Activated T-helper 9 cell treated with anti-CD3 and anti-CD28 coated beads, Interleukin-2, amount 50 U/mL, for 16 hours (primary cell): ENCODE measurements around the gene RAB27A.
"Not testable (repeated sequence)": the region's sequence is repeated elsewhere in the genome, so short reads cannot be mapped to it uniquely, and the experiment has no call there.

Experiments used
- DNase-seq: peaks from one replicate; pipeline ENCODE4 v3.0.0-alpha.2; 2020; ENCODE audit warnings: low read depth

The RAB27A gene

DNA sequence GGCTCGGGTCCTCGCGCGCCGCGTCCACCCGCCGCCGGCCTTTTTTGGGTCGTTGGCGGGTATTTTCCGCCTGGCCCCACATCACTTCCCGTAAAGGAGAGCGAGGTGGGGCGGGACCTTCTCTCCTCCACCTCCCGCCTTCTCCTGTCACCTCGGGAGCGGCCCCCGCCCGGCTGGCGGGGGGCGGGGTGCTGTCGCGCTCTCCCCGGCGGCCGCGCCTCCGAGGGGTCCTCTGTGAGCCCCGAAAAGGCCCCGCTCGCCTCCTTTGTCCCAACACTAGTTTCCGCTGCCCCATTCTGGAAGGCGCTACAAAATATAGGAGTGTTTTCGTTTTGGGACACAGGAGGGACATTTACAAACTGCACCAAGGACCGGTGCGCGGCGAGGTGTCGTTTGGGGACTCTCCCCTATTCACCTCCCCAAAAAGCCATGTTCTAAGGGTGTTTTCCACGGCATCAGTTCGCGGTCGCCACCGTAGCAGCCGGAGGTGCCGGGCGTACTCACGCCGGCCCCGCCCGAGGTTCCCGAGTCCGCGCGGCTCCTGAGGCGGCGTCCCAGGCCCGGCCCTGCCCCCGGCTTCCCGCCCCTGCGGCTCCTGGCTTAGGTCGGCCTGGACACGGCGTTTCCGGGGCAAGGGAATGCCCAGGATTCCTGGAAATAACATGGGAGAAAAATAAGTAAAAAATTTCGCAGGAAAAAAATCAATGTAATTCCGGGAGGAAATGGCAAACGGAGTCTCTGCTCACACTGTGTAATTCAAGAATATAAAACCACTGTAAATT lies at the start of gene RAB27A:
Gene RAB27A (minus strand): TSS at position 68 of the 782 bp plus-strand sequence. CDS start 54,879 bp downstream, outside the sequence.
- peak; percentile 75 for DNase-seq

DNA sequence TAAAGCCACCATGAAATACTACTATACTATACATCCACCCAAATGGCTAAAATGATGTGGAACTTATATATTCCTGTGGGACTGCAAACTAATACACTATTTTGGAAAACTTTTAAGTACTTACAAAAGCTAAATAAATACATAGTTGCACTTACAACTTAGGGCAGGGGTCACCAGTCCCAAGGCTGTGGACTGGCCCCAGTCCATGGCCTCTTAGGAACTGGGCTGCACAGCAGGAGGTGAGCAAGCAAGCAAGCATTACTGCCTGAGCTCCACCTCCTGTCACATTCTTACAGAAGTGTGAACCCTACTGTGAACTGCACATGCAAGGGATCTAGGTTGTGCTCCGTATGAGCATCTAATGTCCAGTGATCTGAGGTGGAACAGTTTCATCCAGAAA lies 47.5 kb upstream of the RAB27A start:
- no peak for DNase-seq

DNA sequence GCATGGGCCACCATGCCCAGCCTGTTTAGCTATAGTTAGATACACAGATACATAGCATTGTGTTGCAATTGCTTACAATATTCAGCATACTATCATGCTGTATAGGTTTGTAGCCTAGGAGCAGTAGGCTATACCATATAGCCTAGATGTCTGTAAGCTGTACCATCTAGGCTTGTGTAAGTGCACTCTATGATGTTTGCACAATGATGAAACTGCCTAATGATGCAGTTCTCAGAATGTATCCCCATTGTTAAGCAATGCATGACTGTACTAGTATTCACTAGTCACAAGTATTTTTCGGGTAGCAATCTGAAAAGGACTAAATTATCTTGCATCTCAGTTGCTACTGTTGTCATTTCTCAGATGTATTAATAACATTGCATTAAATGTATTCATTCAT lies 45.4 kb upstream of the RAB27A start:
- no peak for DNase-seq

DNA sequence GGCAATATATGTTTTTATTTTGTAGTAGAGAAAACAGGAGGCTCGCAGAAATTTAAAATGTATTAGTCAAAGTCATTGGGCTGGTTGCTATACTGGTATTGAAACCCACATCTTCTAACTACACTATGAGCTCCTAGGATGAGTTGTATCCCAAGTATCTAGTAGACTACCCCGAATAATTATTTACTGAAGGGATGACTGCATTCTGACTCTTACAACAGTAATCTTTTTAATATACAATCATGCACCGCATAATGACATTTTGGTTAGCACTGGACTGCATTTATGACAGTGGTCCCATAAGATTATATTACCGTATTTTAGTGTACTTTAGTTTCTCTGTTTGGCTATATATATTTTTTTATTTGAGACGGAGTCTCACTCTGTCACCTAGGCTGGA lies 44.8 kb upstream of the RAB27A start:
- DNase-seq, result no peak

DNA sequence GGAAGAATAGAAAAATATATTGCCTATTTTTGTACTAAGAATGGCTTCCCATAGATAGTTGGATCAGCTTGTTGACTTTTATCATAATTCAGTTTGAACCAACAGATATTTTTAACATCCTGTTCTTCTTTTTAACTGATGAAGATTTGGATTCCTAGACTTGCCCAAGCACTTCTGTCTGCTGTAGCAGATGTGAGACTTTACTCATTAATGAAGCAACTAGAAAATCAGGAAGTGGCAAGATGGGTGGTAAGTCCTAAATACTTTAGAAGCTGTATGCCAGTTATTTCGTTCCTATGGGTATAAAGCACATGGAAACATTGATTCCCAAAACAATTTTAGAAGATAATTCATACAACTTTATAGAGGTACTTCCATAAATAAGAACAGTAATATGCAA lies 37.8 kb upstream of the RAB27A start:
- DNase-seq, result no peak

DNA sequence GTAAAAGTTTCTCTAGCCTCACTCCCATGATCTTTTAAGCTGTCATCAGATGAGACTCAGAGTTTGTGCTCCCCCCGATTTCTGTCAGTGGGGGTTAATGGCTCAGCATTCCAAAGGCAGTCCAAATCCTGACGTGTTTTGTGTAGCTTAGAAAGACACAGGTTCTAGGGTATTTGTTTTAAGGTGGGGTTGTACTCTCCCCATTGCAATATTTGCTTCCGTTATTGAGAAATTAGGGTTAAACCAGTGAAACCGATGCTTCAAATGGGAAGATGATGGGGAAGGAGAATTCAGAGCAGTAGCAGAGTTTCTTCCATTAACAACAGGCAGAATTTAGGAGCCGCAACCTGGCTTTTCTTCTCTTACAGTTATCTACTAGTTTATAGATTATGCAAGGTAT lies 32.9 kb upstream of the RAB27A start:
- DNase-seq, result no peak

DNA sequence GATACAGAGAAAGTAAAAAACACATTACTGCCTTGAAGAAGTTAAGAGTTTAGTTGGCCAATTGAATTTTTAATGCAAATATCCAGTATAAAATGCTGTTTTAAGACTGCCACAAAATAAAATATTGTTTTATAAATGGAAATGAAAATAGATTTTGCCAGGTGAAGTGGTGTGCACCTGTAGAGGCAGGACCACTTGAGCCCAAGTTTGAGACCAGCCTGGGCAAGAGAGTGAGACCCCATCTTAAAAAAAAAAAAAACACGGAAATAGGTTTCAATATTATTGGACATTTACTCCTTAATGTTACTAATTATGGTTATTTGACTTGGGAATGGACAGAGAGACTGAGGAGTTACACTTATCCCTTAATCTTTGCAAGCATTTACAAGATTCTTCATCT lies 31.4 kb upstream of the RAB27A start:
- no peak for DNase-seq

DNA sequence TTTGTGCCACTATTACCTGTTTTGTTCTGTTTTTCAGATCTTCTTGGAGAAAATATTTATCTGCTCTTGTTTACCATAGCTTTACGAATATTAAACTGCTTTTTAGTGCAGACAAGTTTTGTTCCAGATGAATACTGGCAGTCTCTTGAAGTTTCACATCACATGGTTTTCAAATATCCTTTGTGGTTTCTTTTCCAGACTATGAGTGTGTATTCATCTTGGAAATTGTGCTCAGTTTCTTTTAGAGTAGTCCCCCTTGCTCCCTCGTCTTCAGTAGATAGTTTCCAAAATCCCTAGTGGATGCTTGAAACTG lies 30.6 kb upstream of the RAB27A start:
- no peak for DNase-seq

DNA sequence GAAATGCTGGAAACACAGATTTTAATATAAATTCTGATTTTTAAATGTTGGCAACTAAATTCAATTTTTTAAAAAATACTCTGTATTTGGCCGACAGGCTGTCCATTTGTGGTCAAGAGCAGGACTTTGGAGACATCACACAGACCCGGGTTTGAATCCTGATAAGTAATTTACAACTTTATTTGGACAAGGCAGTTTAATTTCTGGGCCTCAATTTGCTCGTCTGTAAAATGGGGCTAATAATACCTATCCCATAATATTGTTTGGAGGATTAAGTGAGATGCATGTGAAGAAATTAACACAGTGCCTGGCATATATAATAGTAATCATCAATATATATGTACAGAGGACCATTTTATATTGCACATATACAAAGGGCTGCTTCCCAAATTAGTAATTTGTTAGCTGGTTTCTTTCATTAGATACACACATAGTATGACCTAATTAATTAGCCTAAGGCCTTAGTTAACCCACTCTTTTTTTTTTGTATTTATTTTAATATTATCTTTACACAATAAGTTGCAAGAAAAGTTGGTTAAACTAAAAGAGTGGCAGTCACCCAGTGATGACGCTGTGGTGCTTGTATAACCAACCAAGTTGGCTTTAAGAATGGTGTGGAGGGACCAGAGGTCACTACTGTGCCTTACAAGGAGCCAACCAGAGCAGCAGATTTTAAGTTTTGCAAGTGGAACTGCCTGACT lies 30.1 kb upstream of the RAB27A start:
- DNase-seq, result no peak

DNA sequence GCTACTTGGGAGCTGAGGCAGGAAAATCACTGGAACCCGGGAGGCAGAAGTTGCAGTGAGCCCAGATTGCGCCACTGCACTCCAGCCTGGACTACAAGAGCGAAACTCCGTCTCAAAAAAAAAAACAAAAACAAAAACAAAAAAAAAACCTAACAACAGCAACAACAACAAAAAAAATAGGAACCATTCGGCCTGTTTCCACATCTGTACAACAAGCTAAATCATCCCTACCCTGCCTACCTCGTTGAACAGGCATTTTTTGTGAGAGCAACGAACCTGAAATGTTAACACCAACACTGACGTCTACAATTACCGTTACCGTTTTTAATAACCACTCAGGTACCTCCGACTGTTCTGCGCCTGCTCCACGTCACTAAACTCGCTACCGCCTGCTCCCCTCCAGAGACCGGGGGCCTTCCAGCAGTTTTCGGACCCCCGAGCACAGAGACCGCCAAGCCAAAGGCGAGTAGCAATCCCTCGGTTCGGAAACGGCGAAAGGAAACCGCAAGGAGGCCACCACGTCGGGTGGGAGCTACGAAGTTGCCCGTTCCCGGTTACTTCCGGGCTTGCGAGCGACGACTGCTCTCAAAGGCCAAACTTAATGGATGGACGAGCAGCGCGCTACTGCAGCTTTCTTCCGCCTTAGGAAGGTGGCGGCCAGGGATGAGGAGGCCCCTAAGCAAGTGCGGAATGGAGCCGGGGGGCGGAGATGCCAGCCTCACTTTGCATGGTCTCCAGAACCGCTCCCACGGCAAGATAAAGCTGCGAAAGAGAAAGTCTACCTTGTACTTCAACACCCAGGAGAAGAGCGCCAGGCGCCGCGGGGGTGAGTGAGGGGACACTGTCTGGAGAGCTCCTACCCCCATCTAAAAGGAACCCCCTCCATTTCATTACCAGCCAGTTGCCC lies 29.2 kb upstream of the RAB27A start, which contains the start of the genes PIGB and PIGBOS1:
Gene PIGB (plus strand): TSS at position 635 of the 907 bp plus-strand sequence. CDS start 29 bp downstream, at position 664.
Gene PIGBOS1 (minus strand): TSS at position 536 of the 907 bp plus-strand sequence. CDS start 1,331 bp downstream, outside the sequence.
- peak; percentile 63 for DNase-seq

DNA sequence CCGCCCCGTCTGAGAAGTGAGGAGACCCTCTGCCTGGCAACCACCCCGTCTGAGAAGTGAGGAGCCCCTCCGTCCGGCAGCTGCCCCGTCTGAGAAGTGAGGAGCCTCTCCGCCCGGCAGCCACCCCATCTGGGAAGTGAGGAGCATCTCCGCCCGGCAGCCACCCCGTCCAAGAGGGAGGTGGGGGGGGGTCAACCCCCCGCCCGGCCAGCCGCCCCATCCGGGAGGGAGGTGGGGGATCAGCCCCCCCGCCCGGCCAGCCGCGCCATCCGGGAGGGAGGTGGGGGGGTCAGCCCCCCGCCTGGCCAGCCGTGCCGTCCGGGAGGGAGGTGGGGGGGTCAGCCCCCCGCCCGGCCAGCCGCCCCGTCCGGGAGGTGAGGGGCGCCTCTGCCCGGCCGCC lies 13.2 kb upstream of the RAB27A start:
- DNase-seq, result not testable (repeated sequence)

DNA sequence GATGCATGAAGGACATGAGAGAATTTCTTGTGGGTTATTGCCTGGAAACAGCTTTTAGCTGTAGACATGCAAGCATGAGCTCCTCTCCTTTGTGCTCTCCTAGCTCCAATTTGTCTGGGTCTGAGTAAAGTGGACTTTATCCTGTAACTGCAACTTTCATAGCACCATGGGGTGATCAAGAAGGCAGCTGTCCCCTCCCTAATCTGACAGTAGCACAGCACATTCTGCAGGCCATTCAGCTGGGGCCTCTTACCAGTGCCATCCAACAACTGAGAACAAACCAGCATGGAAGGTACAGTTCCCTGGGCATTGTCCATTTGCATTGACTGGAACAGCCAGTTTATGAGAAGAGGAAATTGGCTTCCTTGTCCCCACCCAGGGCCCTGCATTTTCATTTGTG lies 7.7 kb upstream of the RAB27A start:
- DNase-seq, result no peak

DNA sequence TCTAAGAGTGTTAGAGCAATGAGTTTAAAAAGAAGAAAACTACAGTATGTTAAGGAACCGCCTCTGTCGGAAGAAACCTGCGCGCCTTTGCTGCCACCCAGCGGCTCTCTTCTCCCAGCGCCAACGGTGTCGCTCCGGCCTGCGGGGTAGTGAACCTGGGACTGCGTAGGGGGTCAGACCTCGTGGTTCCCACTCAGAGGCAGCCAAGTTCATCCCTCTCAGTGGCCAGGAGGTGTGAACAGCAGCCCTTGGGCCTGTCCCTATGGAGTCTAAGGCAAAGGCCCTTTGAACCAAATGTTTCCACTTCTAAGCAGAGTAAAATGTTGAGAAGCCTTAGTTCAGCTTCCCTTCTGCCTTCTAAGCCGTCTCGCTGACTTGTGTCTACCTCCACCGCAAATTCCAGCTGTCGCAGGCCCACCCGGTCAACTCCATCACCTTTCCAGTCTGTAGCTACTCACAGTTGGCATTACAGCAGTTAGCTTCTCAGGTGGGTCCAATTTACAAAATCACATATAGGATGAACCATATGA lies 980 bp upstream of the RAB27A start:
- DNase-seq, result peak; percentile 82

DNA sequence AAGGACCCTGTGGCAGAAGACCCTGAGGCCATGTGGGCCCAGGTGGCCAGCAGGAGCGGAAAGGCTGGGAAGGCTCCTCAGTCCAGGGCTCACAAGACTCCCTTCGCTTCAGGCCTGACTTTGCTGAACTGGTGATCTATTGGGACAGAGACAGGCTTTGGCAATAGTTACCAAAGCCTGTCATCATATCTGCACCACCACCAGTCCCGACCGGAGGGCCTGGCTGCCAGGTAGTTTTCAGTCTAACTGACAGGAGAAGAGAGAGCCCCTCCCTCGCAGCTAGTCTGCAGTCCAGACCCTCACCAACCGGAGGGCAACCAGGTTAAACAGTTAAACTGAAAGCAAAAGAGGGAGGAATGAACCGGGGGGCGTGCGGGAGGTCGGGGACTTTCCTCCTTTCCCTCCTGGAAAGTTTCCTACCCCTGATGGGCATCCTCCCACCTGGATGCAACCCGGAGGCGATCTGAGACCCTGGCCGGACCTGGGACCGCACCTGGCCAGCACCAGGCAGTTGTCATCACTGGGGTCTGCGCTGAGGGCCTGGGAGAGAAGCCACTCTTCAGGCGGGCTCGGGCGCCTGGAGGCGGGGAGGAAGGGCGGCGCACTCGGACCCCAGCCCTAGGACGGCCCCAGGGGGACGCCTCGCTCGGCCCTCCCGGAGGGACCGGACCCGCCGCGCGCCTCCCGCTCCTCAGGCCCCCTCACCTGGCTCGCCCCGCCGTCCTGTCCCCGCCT lies 435 bp downstream of the RAB27A start:
- DNase-seq, result peak; percentile 42

DNA sequence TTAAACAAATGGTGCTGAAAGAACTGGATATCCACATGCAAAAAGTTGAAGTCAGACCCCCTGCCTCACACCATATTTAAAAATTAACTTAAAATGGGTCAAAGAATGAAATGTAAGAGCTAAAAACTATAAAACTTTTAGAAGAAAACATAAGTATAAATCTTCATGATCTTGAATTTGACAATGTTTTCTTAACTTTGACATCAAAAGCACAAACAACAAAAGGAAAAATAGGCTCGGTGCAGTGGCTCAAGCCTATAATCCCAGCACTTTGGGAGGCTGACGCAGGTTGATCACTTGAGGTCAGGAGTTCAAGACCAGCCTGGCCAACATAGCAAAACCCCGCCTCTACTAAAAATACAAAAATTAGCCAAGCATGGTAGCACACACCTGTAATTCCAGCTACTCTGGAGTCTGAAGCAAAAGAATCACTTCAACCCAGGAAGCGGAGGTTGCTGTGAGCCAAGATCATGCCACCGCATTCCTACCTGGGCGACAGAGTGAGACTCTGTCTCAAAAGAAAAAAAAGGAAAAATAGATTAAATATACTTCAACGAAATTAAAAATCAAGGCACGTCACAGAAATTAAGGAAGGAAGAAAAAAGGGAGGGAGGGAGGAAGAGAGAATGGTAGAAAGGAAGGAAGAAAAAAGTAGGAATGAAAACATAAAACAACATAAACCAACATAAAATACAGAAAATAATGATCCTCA lies 1.5 kb downstream of the RAB27A start:
- DNase-seq, result no peak

DNA sequence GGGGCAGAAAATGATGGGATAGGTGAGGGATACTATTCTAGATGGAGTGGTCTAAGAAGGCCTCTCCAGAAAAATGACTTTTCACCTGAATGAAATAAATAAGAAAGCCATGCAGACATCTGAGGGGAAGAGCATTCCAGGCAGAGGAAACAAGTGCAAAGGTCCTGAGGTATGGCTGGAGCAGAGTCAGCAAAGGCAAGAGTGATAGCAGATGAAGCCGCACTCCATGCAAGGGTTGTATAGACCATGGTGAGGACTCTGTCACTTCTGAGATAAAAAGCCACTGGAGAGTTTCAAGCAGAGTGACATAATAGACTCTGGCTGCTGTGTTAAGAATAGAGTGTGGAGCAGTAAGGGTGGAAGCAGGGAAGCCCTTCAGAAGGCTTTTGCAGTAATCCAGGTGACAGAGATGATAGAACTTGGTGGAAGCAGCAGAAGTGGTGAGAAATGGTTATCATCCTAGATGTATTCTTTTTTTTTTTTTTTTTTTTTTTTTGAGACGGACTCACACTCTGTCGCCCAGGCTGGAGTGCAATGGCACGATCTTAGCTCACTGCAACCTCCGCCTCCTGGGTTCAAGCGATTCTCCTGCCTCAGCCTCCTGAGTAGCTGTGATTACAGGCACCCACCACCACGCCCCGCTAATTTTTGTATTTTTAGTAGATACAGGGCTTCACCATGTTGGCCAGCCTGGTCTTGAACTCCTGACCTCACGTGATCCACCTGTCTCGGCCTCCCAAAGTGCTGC lies 3.0 kb downstream of the RAB27A start:
- DNase-seq, result not testable (repeated sequence)

DNA sequence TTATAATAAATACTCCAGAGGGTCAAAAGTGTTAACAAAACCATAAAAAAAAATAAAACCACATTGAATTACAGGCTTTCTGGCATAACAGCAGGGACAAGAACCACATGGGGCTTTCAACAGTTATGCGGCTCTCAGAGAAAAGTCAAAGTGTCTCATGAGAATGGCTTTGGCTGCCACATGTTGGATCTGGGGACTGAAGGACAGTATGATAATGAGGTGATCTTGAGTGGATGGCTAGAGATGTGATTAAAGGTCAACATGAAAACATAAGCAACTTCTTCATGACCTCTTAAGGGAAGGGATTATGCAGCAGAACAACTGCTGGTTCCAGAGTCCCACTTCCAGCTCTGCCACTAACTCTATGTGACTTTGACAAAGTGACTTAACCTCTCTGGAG lies 5.2 kb downstream of the RAB27A start:
- no peak for DNase-seq

DNA sequence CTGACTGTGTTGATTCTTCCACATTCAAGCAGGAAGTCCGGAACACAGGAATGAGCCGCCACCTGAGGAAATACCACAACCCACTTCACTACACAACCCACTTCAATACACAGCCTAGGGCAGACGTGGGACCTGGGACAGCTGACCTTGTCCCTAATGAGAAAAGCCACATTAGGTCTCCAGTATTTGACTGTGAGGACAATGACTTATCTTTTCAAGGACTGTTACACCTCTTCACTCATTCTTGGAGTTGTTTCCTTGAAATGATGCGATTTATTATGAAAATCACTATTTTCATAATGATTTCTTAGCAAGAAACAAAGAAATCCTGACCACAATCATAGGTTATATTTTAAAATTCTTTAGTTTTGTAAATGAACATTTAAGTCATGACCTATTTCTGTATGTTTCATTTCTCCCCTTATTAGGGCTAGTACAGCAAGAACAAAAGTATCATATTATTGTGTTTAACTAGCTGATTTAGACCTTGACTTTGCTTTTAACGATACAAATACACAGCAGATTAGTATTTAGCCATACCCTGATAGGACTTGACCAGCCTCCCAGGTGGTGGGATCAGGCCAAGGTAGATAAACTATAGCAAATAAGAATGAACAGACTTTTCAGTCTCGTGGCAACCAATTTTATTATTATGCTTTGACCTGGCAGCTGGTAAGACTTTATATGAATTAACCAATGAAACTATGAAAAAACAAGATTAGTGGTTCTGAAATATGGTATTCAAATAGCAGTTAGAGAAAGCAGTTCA lies 6.0 kb downstream of the RAB27A start:
- no peak for DNase-seq

DNA sequence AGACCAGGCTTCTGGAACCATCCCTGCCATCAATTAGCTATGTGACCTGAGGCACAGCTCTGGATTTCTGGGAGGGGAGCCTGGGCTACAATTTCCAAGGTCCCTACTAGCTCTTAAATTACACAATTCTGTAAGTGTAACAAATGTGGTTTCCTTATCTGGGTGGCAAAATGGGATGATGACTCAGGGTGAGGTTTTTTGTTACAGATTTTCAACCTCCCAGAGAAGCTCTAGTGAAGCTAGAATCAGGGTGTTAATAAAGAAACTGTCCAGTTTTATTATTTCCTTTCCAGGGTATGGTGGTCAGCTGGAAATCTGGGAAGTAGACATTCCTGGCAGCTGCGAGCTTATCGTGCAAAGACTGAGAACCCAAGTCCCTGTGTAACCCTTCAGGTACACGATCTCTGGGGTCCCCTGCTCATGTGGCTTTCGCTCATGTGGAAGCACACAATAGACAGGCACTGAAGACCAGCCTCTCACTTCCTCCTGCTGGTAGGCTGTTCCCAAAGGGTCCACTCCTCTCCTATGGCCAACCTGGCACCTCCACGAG lies 7.3 kb downstream of the RAB27A start:
- DNase-seq, result no peak
